HG03565 (cell line): ENCODE measurements around the gene RALGAPA2.
"Not testable (repeated sequence)": the region's sequence is repeated elsewhere in the genome, so short reads cannot be mapped to it uniquely, and the experiment has no call there.

Experiments used
- ATAC-seq: cut with Tn5 transposase; IDR thresholded peaks from one replicate; pipeline ENCODE4 v1.9.1; 2021; ENCODE audit warnings: mild to moderate bottlenecking, moderate library complexity; ENCODE audit not compliant: unreplicated experiment

The RALGAPA2 gene

GRCh38 chr20:20547876-20548266 lies 164.6 kb downstream of the RALGAPA2 start:
- no peak for ATAC-seq

GRCh38 chr20:20547221-20547875 lies 165.1 kb downstream of the RALGAPA2 start:
- no peak for ATAC-seq

GRCh38 chr20:20546402-20546801 lies 166.0 kb downstream of the RALGAPA2 start:
- no peak for ATAC-seq

GRCh38 chr20:20543348-20543747 lies 169.1 kb downstream of the RALGAPA2 start:
- not testable (repeated sequence) for ATAC-seq

- no peak for ATAC-seq
Measured at GRCh38 chr20:20536240-20536933, 176.1 kb downstream of the RALGAPA2 start.

GRCh38 chr20:20535051-20535450 lies 177.4 kb downstream of the RALGAPA2 start:
- no peak for ATAC-seq

GRCh38 chr20:20531283-20531682 lies 181.2 kb downstream of the RALGAPA2 start:
- no peak for ATAC-seq

GRCh38 chr20:20530428-20531151 lies 181.9 kb downstream of the RALGAPA2 start:
- ATAC-seq: no peak

GRCh38 chr20:20529597-20529996 lies 182.8 kb downstream of the RALGAPA2 start:
- ATAC-seq: no peak

GRCh38 chr20:20528861-20529260 lies 183.6 kb downstream of the RALGAPA2 start:
- no peak for ATAC-seq

GRCh38 chr20:20527661-20528060 lies 184.8 kb downstream of the RALGAPA2 start:
- no peak for ATAC-seq

- no peak for ATAC-seq
Measured at GRCh38 chr20:20525756-20526155, 186.7 kb downstream of the RALGAPA2 start.

- ATAC-seq: no peak
Measured at GRCh38 chr20:20525214-20525613, 187.2 kb downstream of the RALGAPA2 start.

GRCh38 chr20:20524756-20525155 lies 187.7 kb downstream of the RALGAPA2 start:
- no peak for ATAC-seq

GRCh38 chr20:20521736-20522135 lies 190.7 kb downstream of the RALGAPA2 start:
- ATAC-seq: no peak

GRCh38 chr20:20520776-20521175 lies 191.7 kb downstream of the RALGAPA2 start:
- ATAC-seq: no peak

- no peak for ATAC-seq
Measured at GRCh38 chr20:20519269-20519668, 193.2 kb downstream of the RALGAPA2 start.

GRCh38 chr20:20518263-20518662 lies 194.2 kb downstream of the RALGAPA2 start:
- ATAC-seq: no peak

GRCh38 chr20:20517296-20517695 lies 195.1 kb downstream of the RALGAPA2 start:
- no peak for ATAC-seq

- no peak for ATAC-seq
Measured at GRCh38 chr20:20513720-20514119, 198.7 kb downstream of the RALGAPA2 start.

GRCh38 chr20:20505554-20505953 lies 206.9 kb downstream of the RALGAPA2 start:
- no peak for ATAC-seq
